GM12801 (cell line): ENCODE measurements around the gene TNFRSF9.

ENCODE experiments used
- CTCF ChIP-seq: IDR thresholded peaks from one replicate; pipeline ENCODE4 v1.5.1; 2011; ENCODE audit warnings: control low read depth; ENCODE audit not compliant: insufficient read length; ENCODE audit errors: extremely low read depth

TNFRSF9 gene

GRCh38 chr1:7921796-7922195 lies 18.8 kb downstream of the TNFRSF9 start:
- TF ChIP-seq CTCF: no peak

- no peak for TF ChIP-seq CTCF
Measured at GRCh38 chr1:7919880-7920279, 20.8 kb downstream of the TNFRSF9 start.

DNA sequence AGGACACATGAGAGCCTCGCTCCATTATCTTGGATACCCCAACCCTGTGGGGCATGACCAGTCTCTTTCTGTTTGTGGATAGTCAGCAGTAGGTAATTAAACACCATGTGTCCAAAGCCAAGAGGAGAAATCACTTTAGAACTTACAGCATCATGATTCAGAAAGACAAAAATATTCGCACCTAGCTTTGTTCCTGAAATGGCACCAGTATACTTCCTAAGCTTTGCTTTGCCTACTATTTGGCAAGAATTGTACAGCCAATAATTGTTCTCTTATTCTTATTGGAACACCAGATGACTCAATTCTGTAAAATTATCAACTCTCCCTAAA lies 24.2 kb downstream of the TNFRSF9 start:
- TF ChIP-seq CTCF: no peak

- no peak for TF ChIP-seq CTCF
Measured at GRCh38 chr1:7915826-7916500, 24.7 kb downstream of the TNFRSF9 start.

GRCh38 chr1:7912743-7913557 lies 27.7 kb downstream of the TNFRSF9 start:
- no peak for TF ChIP-seq CTCF

GRCh38 chr1:7912145-7912544 lies 28.5 kb downstream of the TNFRSF9 start:
- no peak for TF ChIP-seq CTCF

GRCh38 chr1:7905262-7905661 lies 35.4 kb downstream of the TNFRSF9 start:
- TF ChIP-seq CTCF: no peak
